Inflammatory macrophage treated with lipopolysaccharide for 4 hours (primary cell): ENCODE data around the gene DARS2.
"Not testable (repeated sequence)": the region's sequence is repeated elsewhere in the genome, so short reads cannot be mapped to it uniquely, and the experiment has no call there.

Experiments
- DNase-seq: peaks from one replicate; pipeline ENCODE4 v3.0.0-alpha.2; 2020

The DARS2 gene

GRCh38 chr1:173862146-173862768 is 37.8 kb downstream of the DARS2 start:
- DNase-seq = not testable (repeated sequence)

- DNase-seq = no peak
Observed at GRCh38 chr1:173862769-173863223, 38.3 kb downstream of the DARS2 start.

DNA sequence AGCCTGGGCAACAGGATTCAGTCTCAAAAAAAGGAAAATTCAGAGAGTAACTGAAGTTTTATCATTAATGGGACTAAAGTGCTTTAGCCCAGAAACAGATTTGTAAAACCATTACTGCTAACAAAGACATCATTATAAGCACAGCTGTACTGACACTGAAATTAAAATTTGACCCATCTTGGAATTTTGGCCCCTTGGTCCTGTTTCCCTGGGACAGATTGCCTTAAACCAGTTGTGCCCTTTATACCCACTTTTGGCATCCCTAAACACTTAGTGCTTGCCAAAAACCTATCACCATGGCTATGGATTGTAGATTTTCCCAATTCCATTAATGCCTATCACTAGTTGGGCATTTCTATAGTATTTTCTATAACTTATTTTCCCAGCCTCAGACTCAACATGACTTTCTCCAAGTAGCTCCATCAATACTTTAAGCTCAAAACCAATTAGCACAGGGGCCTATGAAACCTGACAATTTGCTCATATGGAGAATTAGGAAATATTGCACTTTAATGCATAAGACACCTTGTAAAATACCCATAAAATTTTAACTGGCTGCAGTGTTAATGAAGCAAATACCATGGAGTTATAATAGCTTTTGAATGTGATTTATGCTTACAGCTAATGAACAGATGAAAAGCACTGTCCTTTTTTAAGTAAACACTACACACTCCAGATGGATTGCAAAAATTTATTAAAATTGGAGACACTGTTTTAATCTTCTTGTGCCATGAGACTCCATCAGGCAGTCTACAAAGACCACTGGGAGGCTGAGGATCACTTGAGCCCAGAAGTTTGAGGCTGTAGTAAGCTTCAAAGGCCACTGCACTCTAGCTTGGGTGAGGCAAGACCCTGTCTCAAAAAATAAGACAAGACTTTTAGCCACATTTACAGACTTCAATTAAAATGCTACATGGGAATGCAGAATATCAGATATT is 39.0 kb downstream of the DARS2 start:
- DNase-seq = no peak

DNA sequence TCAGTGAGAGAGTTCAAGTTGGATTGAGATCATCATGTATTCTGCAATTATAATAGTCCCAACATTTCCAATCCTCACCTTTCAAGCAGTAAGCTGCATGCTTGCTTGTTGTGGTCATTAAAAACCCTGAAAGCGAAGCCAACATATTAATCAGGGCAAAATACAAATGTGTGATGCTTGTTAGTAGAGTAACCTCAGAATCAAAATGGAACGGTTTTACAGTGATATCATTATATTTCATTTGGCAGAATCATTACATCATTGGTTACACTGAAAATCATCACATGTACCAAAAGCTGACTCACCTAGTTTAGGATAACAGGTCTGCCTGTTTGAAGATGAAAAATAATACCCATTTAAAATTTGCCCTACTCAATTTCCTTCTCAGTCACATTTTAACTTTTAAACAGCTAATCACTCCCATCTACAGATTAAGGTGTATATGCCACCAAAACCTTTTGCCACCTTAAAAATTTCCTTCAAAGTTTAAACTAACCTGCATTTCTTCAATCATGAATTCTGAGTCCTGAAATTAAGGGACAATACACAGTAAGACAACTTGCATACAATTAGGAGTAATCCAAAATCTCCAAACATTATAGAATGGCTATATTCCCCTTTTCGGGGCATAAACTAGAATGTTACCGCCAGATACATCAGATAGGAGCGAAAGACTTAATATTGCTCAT is 39.9 kb downstream of the DARS2 start:
- no peak for DNase-seq

- DNase-seq = no peak
Observed at GRCh38 chr1:173865468-173866164, 41.1 kb downstream of the DARS2 start.

DNA sequence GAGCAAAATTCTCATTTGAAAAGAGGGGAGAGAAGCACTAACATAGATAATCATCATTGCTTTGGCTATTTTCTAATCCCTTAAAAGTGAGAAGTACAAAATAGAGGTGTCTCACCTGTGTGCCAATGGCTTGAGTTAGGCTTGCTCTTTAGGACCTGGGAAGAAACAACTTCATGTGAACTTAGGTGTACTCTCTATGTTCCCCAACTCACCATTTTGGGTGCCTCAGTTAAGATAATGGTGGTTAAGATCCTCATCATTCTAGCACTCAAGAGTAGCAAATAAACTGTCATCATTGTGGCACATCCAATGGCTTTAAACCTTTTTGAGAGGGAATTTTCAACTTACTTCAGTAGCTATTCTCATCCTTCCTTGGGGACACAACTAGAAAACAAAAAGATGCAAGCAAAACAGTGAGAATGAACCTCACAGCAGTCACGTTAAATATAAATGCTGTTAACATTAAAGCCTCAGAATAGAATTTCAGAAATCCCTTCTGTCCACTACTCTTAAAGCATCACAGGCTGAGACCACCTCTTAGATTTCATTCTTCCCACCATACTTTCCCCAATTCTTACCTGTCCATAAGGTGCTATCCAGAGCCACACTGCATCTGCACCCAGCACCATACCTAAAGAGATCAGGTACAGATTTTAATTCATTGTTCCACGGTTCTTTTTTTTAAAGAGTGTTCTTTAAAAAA is 42.1 kb downstream of the DARS2 start:
- DNase-seq = no peak

GRCh38 chr1:173867141-173867752 is 42.8 kb downstream of the DARS2 start:
- no peak for DNase-seq

GRCh38 chr1:173867753-173868265 is 43.3 kb downstream of the DARS2 start, which contains the start of gene GAS5:
Gene GAS5 (minus strand): TSS chr1:173867989.
- peak; percentile 99 for DNase-seq

- DNase-seq = peak; percentile 29
Observed at GRCh38 chr1:173868266-173869020, 44.0 kb downstream of the DARS2 start, which contains the start of gene ZBTB37. Gene ZBTB37 (plus strand): TSS chr1:173868380. CDS start chr1:173870226, 1,846 bp downstream.

- DNase-seq = peak; percentile 35
Observed at GRCh38 chr1:173869021-173869359, 44.5 kb downstream of the DARS2 start.

DNA sequence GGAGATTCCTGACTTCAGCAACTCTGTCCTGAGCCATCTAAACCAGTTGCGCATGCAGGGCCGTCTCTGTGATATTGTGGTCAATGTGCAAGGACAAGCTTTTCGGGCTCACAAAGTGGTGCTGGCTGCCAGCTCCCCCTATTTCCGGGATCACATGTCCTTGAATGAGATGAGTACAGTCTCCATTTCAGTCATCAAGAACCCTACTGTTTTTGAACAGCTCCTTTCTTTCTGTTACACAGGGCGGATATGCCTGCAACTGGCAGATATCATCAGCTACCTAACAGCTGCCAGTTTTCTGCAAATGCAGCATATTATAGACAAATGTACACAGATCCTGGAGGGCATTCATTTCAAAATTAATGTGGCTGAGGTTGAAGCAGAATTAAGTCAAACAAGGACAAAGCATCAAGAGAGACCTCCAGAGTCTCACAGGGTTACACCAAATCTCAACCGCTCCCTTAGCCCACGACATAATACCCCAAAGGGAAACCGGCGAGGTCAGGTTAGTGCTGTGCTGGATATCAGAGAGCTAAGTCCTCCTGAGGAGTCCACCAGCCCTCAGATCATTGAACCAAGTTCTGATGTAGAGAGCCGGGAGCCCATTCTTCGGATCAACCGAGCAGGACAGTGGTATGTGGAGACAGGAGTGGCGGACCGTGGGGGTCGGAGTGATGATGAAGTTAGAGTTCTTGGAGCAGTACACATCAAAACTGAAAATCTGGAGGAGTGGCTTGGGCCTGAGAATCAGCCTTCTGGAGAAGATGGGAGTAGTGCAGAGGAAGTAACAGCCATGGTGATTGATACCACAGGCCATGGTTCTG is 46.0 kb downstream of the DARS2 start:
- DNase-seq = no peak

- DNase-seq = no peak
Observed at GRCh38 chr1:173871091-173871490, 46.6 kb downstream of the DARS2 start.

DNA sequence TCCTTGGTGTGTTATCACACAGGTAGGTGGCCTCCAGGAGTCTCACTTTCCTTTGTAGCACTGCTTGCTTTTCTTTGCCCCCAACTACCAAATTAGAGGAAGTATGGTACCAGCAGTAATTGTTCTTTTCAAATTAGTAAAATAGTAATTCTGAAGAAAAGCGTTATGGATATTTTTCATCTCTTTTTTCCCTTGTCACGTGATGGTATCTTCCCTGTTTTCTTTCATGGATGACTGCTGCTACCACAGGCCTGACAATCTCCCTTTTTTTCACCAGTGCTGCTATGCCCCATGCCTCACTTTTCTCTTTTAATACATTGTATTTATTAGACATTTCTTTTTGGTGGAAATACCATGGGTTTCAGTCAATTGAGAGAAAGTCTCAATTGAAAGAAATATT is 47.0 kb downstream of the DARS2 start:
- DNase-seq = no peak

GRCh38 chr1:173876732-173877131 is 52.3 kb downstream of the DARS2 start:
- no peak for DNase-seq

GRCh38 chr1:173878251-173878650 is 53.8 kb downstream of the DARS2 start:
- no peak for DNase-seq

DNA sequence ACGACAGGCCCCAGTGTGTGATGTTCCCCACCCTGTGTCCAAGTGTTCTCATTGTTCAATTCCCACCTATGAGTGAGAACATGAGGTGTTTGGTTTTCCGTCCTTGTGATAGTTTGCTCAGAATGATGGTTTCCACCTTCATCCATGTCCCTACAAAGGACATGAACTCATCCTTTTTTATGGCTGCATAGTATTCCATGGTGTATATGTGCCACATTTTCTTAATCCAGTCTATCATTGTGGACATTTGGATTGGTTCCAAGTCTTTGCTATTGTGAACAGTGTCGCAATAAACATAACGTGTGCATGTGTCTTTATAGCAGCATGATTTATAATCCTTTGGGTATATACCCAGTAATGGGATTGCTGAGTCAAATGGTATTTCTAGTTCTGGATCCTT is 56.6 kb downstream of the DARS2 start:
- not testable (repeated sequence) for DNase-seq

DNA sequence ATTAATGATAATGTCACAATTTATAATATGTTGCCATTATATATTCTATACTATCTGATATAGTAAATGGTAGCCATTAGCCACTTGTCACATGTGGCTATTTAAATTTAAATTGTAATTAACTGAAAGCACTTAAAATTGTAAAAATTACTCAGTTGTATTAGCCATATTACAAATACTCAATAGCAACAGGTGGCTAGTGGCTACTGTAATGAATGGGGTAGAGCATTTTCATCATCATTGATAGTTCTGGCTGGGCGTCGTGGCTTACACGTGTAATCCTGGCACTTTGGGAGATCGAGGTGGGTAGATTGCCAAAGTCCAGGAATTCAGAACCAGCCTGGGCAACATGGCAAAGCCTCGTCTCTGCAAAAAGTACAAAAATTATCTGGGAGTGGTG is 60.2 kb downstream of the DARS2 start:
- no peak for DNase-seq

GRCh38 chr1:173886746-173887611 is 62.5 kb downstream of the DARS2 start:
- no peak for DNase-seq

GRCh38 chr1:173887627-173888026 is 63.2 kb downstream of the DARS2 start:
- DNase-seq = no peak
